Cardiac muscle cell (in vitro differentiated cells and primary cell): Measurements from ENCODE around the gene C16orf82. TPM values are rescaled to one million over a fixed set of nuclear protein-coding genes. Genes with fewer than 3 reads are reported as not detected.

Source experiments
- DNase-seq, 2 donors: peaks; one replicate each; pipeline versions ENCODE4 v3.0.0 to v3.0.0-alpha.2; 2010 to 2017; ENCODE audit warnings: low read depth in 1 of 2, low spot score in 1 of 2
- H3K27ac ChIP-seq: fragments of 200-600 bp; sonication (generic); 2 replicates; pipeline ENCODE4 v1.5.1; 2016
- H3K27me3 ChIP-seq: fragments of 200-600 bp; sonication (generic); 2 replicates; pipeline ENCODE4 v1.6.0; 2016; ENCODE audit warnings: control low read depth
- H3K36me3 ChIP-seq: fragments of 200-600 bp; sonication (generic); 2 replicates; pipeline ENCODE4 v1.5.1; 2016; ENCODE audit warnings: control low read depth
- H3K4me1 ChIP-seq: fragments of 200-600 bp; sonication (generic); 2 replicates; pipeline ENCODE4 v1.8.1; 2017; ENCODE audit warnings: low read depth, mild to moderate bottlenecking, mixed run types
- H3K4me3 ChIP-seq: fragments of 200-600 bp; sonication (generic); 2 replicates; pipeline ENCODE4 v1.5.1; 2016; ENCODE audit warnings: mild to moderate bottlenecking
- H3K9me3 ChIP-seq: fragments of 200-600 bp; sonication (generic); 2 replicates; pipeline ENCODE4 v1.5.1; 2017; ENCODE audit warnings: low read depth, mild to moderate bottlenecking, control low read depth
- CTCF ChIP-seq: IDR thresholded peaks from 2 replicates; pipeline ENCODE4 v1.5.1; 2012; ENCODE audit warnings: low read depth, mild to moderate bottlenecking, low read length
- polyA plus RNA-seq: library from polyadenylated mRNA; unstranded; fragments of >200 nt; fragmentation: Nextera tagmentation; extraction: Ambion mirVana; gene quantifications from 2 replicates; pipeline ENCODE4 v1.2.1, GENCODE V29; 2016
- total RNA-seq: library from RNA; depleted of rRNA; stranded (reverse); fragments of >200 nt; gene quantifications from 2 replicates; pipeline ENCODE4 v1.2.3, GENCODE V29; 2016

C16orf82 gene
- total and polyA plus RNA-seq, 2 experiments from 2014 or later = not detected

DNA sequence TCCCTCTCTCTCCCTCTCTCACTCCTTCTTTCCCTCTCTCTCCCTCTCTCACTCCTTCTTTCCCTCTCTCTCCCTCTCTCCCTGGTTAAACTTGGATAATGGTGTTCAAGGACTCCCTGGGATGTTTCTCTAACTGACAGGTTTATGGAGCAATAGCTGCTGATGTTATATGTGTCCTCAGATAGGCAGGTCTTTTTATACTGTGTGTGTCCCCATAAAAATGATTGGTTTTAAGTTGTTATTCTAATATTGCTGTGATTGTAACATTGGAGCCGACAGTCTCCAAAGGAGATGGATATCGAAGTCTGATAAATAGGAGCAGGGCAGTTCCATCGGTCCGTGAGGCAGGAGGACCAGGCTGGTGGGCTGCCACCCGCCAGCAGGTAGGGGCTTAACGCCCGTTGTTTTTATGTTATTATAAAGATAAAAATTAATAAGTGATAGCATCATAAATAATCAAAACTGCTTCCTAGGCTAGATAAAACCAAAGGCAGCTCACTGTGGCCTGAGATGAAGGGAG lies 38.1 kb upstream of the C16orf82 start:
- H3K36me3 ChIP-seq = no peaks in the 10 kb centered on the region
- H3K27me3 ChIP-seq = no peaks in the 10 kb centered on the region
- H3K9me3 ChIP-seq = no peaks in the 10 kb centered on the region
- H3K27ac ChIP-seq = no peak overlapping the region
- no peak overlapping the region for H3K4me3 ChIP-seq
- H3K4me1 ChIP-seq = no peaks in the 10 kb centered on the region
- TF ChIP-seq CTCF = no peak
- DNase-seq = no peak

GRCh38 chr16:27029525-27029924 lies 37.2 kb upstream of the C16orf82 start:
- Histone ChIP-seq H3K4me1 (no peaks in the 10 kb centered on the region), H3K36me3 (no peaks in the 10 kb centered on the region), H3K4me3 (no peak overlapping the region), H3K27me3 (no peaks in the 10 kb centered on the region), H3K9me3 (no peaks in the 10 kb centered on the region), H3K27ac (no peak overlapping the region)
- DNase-seq = no peak
- no peak for TF ChIP-seq CTCF

DNA sequence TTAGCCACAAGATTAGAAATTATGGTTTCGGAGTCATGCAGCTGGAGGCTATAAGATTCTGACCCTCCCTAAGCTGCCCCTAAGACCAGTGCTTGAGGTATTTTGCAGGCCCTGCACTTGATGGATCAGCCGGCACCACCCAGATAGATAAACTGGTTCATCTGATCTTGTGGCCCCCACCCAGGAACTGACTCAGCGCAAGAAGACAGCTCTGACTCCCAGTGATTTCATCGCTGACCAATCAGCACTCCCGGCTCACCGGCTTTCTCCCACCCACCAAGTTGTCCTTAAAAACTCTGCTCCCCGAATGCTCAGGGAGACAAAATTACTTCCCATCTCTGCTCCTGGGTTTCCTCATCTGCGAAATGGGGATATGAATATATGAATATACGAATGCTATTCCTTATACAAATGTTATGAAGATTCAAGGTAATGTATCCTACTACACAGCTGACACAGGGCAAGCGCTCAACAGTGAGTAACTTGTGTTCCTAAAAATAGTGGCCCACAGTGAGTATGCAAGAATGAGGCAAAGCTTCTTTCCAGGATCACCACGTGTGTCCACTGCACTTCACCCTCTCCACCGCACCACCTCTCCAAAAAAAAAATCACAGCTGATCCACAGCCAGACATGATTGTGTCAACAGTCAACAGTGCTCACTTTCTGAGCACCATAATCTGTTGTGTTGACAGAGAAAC lies 33.3 kb upstream of the C16orf82 start:
- no peaks in the 10 kb centered on the region for H3K36me3 ChIP-seq
- no peak overlapping the region for H3K27ac ChIP-seq
- H3K27me3 ChIP-seq = no peaks in the 10 kb centered on the region
- DNase-seq = no peak
- H3K4me3 ChIP-seq = no peak overlapping the region
- TF ChIP-seq CTCF = no peak
- no peaks in the 10 kb centered on the region for H3K9me3 ChIP-seq
- H3K4me1 ChIP-seq = no peaks in the 10 kb centered on the region

GRCh38 chr16:27040732-27041131 lies 26.0 kb upstream of the C16orf82 start:
- no peaks in the 10 kb centered on the region for H3K36me3 ChIP-seq
- no peak for DNase-seq
- H3K4me3 ChIP-seq = no peak overlapping the region
- no peaks in the 10 kb centered on the region for H3K9me3 ChIP-seq
- H3K4me1 ChIP-seq = no peaks in the 10 kb centered on the region
- no peak overlapping the region for H3K27ac ChIP-seq
- TF ChIP-seq CTCF = no peak
- no peaks in the 10 kb centered on the region for H3K27me3 ChIP-seq

DNA sequence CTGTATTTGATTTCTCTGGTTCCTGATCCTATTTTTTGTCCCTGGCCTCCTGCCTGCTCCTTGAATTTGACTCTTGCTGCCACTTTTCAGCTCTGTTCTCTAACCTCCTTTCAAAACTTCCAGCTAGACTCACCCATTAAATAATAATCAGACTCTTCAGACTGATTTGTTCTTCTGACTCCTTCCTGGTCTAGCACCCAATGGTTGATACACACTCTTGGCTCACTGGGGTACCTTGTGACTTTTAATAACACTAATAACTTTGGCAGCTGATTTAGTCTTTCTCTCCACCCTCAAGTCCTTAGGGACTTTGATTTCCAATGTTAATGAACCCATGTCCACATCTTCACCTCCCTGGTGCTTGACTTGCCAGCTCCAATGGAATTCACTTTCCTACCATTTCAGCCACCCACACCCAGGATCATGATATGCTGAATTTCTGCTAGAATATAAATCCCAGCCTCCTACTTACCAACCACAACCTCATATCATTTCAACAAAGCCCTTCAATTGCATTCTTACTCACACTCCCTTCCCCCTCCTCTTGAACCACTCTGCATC lies 19.7 kb upstream of the C16orf82 start:
- no peaks in the 10 kb centered on the region for H3K4me1 ChIP-seq
- H3K36me3 ChIP-seq = no peaks in the 10 kb centered on the region
- no peak overlapping the region for H3K27ac ChIP-seq
- H3K4me3 ChIP-seq = no peak overlapping the region
- no peak for TF ChIP-seq CTCF
- H3K27me3 ChIP-seq = no peaks in the 10 kb centered on the region
- no peak for DNase-seq
- H3K9me3 ChIP-seq = no peaks in the 10 kb centered on the region
